Activated CD8-positive, alpha-beta memory T cell treated with anti-CD3 and anti-CD28 coated beads for 4 hours (primary cell): ENCODE results near the gene ZNF26.
"Not testable (repeated sequence)": the region's sequence is repeated elsewhere in the genome, so short reads cannot be mapped to it uniquely, and the experiment has no call there.

ENCODE experiments used
- DNase-seq, 2 donors: peaks; one replicate each; pipeline ENCODE4 v3.0.0-alpha.2; 2020; ENCODE audit warnings: low read depth in 2 of 2

ZNF26 gene

GRCh38 chr12:132955094-132956010, 30.8 kb upstream of the ZNF26 start:
- peak in 1 of 2 donors; percentile 3 for DNase-seq

GRCh38 chr12:132956011-132956788, 30.0 kb upstream of the ZNF26 start, which contains the start of gene ZNF605:
ZNF605 (minus strand) TSS chr12:132956306; CDS start chr12:132945635, 10,671 bp downstream.
- peak; percentile 68 to 77 for DNase-seq

DNA sequence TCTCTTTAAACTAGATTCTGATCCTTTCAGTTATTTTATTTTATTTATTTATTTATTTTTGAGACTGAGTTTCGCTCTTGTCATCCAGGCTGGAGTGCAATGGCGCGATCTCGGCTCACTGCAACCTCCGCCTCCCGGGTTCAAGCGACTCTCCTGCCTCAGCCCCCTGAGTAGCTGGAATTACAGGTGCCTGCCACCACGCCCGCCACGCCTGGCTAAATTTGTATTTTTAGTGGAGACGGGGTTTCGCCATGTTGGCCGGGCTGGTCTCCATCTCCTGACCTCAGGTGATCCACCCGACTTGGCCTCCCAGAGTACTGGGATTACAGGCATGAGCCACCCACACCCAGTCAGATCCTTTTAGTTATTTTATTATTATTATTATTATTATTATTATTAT, 24.4 kb upstream of the ZNF26 start:
- DNase-seq: not testable (repeated sequence)

DNA sequence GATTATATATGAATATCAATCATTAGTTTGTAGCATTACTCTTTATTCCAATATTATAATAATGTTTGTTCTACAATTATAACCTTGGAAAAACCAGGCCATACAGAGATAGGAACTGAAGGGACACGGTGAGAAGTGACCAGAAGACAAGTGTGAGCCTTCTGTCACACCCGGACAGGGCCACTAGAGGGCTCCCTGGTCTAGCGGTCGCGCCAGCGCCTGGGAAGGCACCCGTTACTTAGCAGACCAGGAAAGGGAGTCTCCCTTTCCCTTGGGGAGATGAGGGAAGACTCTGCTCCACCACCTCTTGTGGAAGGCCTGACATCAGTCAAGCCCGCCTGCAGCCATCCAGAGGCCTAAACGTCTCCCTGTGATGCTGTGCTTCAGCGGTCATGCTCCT, 22.2 kb upstream of the ZNF26 start:
- not testable (repeated sequence) for DNase-seq

- no peak for DNase-seq
These were observed 20.4 kb upstream of the ZNF26 start for GRCh38 chr12:132965796-132966195.

- no peak for DNase-seq
These were observed 19.3 kb upstream of the ZNF26 start for GRCh38 chr12:132966676-132967415.

DNA sequence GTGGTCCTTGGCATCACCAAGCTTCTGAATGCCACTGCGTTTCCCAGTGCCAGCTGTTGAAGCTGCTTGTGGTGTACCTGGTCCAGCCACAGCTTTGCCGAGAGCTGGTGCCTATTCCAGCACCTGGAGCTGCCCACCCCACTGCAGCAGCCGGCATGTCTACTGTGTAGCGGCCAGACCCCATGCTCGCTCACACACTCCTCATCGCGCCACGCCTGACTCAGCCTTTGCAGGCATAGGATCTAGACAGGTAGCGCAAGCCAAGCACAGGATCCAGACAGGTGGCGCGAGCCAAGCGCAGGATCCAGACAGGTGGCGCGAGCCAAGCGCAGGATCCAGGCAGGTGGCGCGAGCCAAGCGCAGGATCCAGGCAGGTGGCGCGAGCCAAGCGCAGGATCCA, 18.4 kb upstream of the ZNF26 start:
- no peak for DNase-seq

GRCh38 chr12:132972374-132972773, 13.8 kb upstream of the ZNF26 start:
- no peak for DNase-seq

GRCh38 chr12:132976870-132977269, 9.3 kb upstream of the ZNF26 start:
- peak in 1 of 2 donors; percentile 13 for DNase-seq

DNA sequence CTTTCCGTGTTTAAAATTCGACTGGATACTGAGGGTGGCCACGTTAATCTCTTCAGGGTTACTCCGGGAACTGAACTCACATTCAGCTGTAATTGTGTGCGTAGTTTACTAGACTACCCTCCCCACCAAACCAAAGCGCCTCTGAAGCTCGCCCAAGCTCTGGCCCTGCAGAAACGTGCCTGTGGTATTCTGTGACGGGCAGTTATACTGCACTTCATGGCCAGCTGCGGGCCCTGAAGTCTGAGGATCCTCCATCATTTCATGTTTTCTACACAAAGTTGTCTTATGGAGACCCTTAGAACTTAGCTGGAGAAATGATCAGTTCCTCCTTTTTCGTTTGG, 688 bp downstream of the ZNF26 start:
- DNase-seq: no peak

DNA sequence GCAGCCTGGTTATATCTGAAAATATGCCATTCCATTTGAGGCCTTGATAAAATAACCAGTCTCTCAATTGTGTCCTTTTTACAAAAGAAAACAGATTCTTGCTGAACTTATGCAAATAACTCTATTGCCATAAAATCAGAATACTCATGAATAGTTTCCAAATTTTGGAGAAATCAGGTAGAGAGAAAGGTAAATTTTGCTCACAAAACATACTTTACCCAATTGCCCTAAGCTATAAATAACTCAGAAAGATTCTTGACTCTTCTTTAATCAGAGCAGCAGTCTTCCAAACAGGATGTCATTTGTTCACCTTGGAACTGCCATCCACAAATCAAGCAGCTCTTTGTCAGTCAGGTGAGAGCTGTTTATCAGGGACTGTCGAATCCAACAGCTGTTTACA, 12.6 kb downstream of the ZNF26 start:
- no peak for DNase-seq

DNA sequence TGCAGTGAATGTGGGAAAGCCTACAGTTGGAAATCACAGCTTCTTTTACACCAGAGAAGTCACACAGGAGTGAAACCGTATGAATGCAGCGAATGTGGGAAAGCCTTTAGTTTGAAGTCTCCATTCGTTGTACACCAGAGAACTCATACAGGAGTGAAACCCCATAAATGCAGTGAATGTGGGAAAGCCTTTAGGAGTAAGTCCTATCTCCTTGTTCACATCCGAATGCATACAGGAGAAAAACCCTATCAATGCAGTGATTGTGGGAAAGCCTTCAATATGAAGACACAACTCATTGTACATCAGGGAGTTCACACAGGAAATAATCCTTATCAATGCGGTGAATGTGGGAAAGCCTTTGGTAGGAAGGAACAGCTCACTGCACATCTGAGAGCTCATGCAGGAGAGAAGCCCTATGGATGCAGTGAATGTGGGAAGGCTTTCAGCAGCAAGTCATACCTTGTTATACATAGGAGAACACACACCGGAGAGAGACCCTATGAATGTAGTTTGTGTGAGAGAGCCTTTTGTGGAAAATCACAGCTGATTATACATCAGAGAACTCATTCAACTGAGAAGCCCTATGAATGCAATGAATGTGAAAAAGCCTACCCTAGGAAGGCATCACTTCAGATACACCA, 24.6 kb downstream of the ZNF26 start:
- DNase-seq: no peak

DNA sequence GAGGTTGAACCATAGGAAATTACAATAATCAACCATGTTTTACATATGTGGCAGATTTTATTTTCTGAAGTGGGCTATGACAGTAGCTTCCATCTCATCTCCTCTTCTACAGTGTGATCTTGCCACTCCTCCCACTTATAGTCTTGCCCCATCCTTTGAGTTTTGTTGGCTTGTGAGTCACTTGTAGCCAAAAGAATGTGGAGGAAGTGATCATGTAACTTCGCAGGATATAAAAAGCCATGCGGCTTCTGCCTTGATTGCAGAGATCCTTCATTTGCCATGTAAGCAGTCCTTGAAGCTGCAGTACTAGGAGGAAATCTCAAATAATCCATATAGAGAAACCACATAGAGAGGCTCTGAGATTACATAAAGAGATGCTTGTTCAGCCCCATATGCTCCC, 37.4 kb downstream of the ZNF26 start:
- DNase-seq: no peak

- no peak for DNase-seq
These were observed 40.8 kb downstream of the ZNF26 start for GRCh38 chr12:133026996-133027395.

DNA sequence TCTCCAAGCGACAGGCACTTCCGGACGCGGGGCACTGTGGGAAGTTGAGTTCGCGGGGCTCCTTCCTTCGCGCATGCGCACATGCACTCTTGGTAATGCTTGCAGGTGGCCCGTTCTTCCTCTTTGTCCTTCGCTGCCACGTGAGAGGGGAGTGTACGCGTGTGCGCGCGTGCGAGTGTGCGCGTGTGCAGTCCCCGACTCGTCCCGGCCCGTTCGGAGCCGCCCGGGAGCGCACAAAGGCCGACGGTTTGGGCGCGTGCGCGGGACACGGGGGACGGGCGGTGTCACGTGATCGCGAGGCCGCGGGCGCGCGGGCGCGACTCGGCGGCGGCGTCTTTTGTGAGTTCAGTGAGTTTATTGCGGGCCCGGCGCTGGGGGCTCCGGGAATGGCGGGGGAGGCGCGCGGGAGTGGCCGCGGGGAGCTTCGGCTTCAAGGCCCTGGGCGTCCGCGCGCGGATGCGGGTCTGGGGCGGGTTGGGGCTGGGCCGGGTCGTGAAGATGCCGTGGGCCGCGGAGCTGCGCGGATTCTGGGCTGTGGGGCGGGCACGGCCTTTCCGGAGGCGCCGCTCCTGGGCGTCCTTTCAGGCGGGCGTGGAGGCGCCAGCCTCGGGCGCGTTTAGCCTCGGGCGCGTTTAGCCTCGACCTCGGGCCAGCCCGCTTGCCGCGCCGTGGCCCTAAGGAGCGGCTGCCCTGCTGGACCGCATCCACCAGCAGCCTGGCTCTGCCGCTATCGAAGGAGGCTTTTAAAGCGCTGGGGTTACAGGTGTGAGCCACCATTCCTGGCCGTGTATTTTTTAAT, 51.2 kb downstream of the ZNF26 start, which contains the start of gene ZNF84:
Gene ZNF84 (plus strand): TSS at position 303 of the 799 bp plus-strand sequence. CDS start 3,959 bp downstream, outside the sequence.
- DNase-seq: peak; percentile 92 to 98

DNA sequence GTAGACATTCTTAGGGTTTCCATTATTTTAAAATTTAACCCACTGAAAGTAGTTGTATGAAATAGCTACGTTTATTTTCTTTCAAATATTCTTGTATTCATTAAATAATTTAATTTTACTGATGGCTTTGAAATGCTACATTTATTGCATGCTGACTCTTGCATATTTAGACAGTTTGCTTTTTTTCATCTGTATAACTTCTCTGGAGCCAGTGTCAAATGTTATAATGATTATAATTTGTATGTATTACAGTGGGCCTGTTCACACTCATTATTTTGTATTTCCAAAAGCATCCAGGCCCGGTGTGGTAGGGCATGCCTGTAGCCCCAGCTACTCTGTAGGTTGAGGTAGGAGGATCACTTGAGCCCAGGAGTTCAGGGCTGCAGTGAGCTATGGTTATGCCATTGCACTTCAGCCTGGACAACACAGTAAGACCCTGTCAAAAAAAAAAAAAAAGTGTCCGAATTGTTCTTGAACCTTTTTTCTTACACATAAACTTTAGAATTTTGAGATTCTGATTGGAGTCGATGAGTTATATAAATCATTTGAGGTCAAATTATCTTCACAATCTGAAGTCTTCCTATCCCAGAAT, 52.0 kb downstream of the ZNF26 start:
- no peak for DNase-seq

DNA sequence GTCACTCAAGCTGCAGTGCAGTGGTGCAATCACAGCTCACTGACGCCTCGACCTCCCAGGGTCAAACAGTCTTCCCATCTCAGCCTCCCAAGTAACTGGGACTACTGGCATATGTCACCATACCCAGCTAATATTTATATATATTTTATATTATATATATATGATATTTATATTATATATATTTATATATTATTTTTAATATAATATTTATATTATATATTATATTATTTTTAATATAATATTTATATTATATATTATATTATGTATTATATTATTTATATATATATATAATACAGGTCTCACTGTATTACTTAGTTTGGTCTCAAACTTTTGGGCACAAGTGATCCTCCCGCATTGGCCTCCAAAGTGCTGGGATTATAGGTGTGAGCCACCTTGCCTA, 60.5 kb downstream of the ZNF26 start:
- DNase-seq: no peak

GRCh38 chr12:133057446-133057845, 71.3 kb downstream of the ZNF26 start:
- DNase-seq: no peak

GRCh38 chr12:133058203-133059113, 72.3 kb downstream of the ZNF26 start:
- no peak for DNase-seq
